ENCODE results near the gene CNTNAP2.

CNTNAP2 gene

DNA sequence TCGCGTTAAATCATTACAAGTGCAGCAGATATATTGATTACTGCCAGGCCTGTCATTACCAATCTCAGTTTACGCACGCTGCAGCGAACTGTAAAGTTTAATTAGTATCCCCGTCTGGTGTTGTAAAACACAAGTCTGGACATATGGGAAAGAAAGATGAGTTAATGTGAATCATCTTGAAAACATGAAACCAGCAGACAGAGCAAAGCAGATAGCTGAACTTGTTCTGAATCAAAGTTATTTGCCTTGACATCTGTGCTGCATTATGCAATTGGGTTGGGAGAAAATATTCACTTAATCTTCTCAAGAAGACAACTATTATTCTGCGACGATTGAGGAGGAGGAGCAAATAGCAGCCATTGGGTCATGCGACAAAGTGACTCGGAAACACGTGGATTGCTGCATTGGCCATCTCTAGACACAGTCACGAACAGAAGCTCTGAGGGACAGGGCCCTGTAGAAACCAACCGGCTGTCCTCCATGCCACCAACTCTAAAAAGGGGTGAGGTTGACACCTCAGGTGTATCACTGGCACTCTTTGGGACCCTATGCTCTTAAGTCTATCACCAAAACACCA lies 2317.7 kb downstream of the CNTNAP2 start:
- no peaks in the 10 kb centered on the region for H4K20me1 ChIP-seq (ENCODE audit: insufficient read depth)
- no peak overlapping the region for H3K4me2 ChIP-seq
- no peak overlapping the region for H3K27ac ChIP-seq
- no peak overlapping the region for H3K9ac ChIP-seq
- no peak overlapping the region for H2AFZ ChIP-seq (ENCODE audit: low read depth)
- no peaks in the 10 kb centered on the region for H3K4me1 ChIP-seq (ENCODE audit: low read depth, poor library complexity, severe bottlenecking)
- TF ChIP-seq, protein P1, sequence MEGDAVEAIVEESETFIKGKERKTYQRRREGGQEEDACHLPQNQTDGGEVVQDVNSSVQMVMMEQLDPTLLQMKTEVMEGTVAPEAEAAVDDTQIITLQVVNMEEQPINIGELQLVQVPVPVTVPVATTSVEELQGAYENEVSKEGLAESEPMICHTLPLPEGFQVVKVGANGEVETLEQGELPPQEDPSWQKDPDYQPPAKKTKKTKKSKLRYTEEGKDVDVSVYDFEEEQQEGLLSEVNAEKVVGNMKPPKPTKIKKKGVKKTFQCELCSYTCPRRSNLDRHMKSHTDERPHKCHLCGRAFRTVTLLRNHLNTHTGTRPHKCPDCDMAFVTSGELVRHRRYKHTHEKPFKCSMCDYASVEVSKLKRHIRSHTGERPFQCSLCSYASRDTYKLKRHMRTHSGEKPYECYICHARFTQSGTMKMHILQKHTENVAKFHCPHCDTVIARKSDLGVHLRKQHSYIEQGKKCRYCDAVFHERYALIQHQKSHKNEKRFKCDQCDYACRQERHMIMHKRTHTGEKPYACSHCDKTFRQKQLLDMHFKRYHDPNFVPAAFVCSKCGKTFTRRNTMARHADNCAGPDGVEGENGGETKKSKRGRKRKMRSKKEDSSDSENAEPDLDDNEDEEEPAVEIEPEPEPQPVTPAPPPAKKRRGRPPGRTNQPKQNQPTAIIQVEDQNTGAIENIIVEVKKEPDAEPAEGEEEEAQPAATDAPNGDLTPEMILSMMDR (conservative IDR thresholded peaks at IDR 0.05; ENCODE audit: low read depth, low read length), result no peak
- no peaks in the 10 kb centered on the region for H3K36me3 ChIP-seq (ENCODE audit: insufficient read depth)
- H3K79me2 ChIP-seq (ENCODE audit: insufficient read depth, low read depth), result no peaks in the 10 kb centered on the region
- no peak overlapping the region for H3K4me3 ChIP-seq (IDR thresholded peaks at IDR 0.05; ENCODE audit: insufficient read depth, low read depth, low read length)
- no peaks in the 10 kb centered on the region for H3K27me3 ChIP-seq (ENCODE audit: insufficient read depth, low read depth)

DNA sequence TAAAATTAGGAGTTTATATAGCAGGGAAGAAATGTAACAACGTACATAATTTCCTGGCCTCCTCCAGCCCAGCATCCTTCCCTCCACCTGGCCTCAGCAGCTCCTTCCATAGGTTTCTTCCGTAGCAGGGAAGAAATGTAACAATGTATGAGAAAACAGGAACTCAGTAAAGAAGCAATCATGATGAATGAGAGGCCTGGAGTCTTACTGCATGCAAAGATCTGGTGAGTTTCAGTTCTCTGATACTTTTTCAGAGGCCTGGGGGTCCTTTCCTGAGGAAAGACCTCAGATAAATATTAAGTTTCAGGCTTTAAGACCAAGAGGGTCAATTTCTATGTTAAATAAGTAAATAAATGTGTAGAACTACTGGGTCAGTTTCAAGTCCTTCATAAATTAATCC lies 2318.3 kb downstream of the CNTNAP2 start:
- H4K20me1 ChIP-seq (ENCODE audit: insufficient read depth), result no peaks in the 10 kb centered on the region
- no peak overlapping the region for H3K4me3 ChIP-seq (IDR thresholded peaks at IDR 0.05; ENCODE audit: insufficient read depth, low read depth, low read length)
- no peak overlapping the region for H3K4me2 ChIP-seq
- no peak overlapping the region for H2AFZ ChIP-seq (ENCODE audit: low read depth)
- no peaks in the 10 kb centered on the region for H3K4me1 ChIP-seq (ENCODE audit: low read depth, poor library complexity, severe bottlenecking)
- H3K79me2 ChIP-seq (ENCODE audit: insufficient read depth, low read depth), result no peaks in the 10 kb centered on the region
- H3K27ac ChIP-seq, result no peak overlapping the region
- H3K36me3 ChIP-seq (ENCODE audit: insufficient read depth), result no peaks in the 10 kb centered on the region
- no peak overlapping the region for H3K9ac ChIP-seq
- TF ChIP-seq, protein P1 (conservative IDR thresholded peaks at IDR 0.05; ENCODE audit: low read depth, low read length), result no peak
- H3K27me3 ChIP-seq (ENCODE audit: insufficient read depth, low read depth), result no peaks in the 10 kb centered on the region

DNA sequence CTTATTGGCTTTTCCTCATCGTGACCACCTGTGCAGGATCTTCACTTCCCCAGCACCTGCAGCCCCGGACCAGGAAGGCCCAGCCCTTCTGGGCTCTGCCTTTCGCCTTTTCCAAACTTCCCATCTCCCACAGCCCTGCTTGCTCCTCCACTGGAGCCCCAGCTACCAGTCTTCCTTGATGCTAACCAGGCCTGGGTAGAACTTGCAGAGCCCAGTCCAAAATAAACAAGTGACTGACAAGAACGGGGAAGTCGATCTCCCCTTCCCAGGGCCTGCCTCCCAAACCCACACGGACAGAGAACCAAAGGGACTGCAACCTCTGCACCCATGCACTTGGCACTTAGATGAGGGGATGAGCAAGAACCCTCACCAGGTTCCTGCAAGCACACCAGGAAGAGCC lies 2319.1 kb downstream of the CNTNAP2 start:
- Histone ChIP-seq H3K4me3 (IDR thresholded peaks at IDR 0.05; ENCODE audit: insufficient read depth, low read depth, low read length) (no peak overlapping the region), H3K4me1 (ENCODE audit: low read depth, poor library complexity, severe bottlenecking) (no peaks in the 10 kb centered on the region), H3K27ac (no peak overlapping the region), H3K9ac (no peak overlapping the region), H4K20me1 (ENCODE audit: insufficient read depth) (no peaks in the 10 kb centered on the region), H3K36me3 (ENCODE audit: insufficient read depth) (no peaks in the 10 kb centered on the region), H2AFZ (ENCODE audit: low read depth) (no peak overlapping the region), H3K27me3 (ENCODE audit: insufficient read depth, low read depth) (no peaks in the 10 kb centered on the region), H3K79me2 (ENCODE audit: insufficient read depth, low read depth) (no peaks in the 10 kb centered on the region), H3K4me2 (no peak overlapping the region)
- TF ChIP-seq, protein P1 (conservative IDR thresholded peaks at IDR 0.05; ENCODE audit: low read depth, low read length), result no peak

DNA sequence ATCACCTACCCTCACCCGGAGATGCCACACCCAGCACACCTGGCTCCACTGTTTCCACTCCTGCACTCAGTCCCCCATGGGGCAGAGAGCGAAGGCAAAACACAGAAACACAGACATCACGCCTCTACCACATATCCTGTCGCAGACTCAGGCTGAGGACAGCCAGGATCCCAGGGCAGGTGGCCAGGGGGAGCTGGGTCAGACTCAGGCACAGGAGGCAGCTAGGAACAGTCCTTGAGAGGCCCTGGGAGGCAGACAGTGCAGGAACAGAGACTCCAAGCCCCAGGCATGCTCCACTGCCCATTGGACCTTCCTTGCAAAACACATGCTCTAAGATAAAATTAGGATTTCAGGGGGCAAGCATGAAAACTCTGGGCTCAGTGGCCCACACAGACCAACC lies 2319.5 kb downstream of the CNTNAP2 start:
- H3K27ac ChIP-seq, result no peak overlapping the region
- H3K36me3 ChIP-seq (ENCODE audit: insufficient read depth), result no peaks in the 10 kb centered on the region
- H4K20me1 ChIP-seq (ENCODE audit: insufficient read depth), result no peaks in the 10 kb centered on the region
- no peak overlapping the region for H2AFZ ChIP-seq (ENCODE audit: low read depth)
- TF ChIP-seq, protein P1 (conservative IDR thresholded peaks at IDR 0.05; ENCODE audit: low read depth, low read length), result no peak
- H3K4me3 ChIP-seq (IDR thresholded peaks at IDR 0.05; ENCODE audit: insufficient read depth, low read depth, low read length), result no peak overlapping the region
- H3K9ac ChIP-seq, result no peak overlapping the region
- no peak overlapping the region for H3K4me2 ChIP-seq
- no peaks in the 10 kb centered on the region for H3K79me2 ChIP-seq (ENCODE audit: insufficient read depth, low read depth)
- no peaks in the 10 kb centered on the region for H3K4me1 ChIP-seq (ENCODE audit: low read depth, poor library complexity, severe bottlenecking)
- H3K27me3 ChIP-seq (ENCODE audit: insufficient read depth, low read depth), result no peaks in the 10 kb centered on the region

Data from KMS-11 (cell line).